HG03025 (cell line): Measurements from ENCODE around the gene POLR2F.

Experiments
- ATAC-seq: cut with Tn5 transposase; IDR thresholded peaks from one replicate; pipeline ENCODE4 v1.9.1; 2021; ENCODE audit warnings: mild to moderate bottlenecking, moderate library complexity; ENCODE audit not compliant: unreplicated experiment, low FRiP score

Gene POLR2F

GRCh38 chr22:37953437-37954179 lies at the start of gene POLR2F, which contains the start of gene C22orf23:
TSS of gene POLR2F (plus strand) at chr22:37953699. CDS start at chr22:37953788, 89 bp downstream.
TSS of gene C22orf23 (minus strand) at chr22:37953601. CDS start at chr22:37953149, 452 bp downstream.
- ATAC-seq: peak; percentile 66

- ATAC-seq: no peak
These were observed 48.6 kb upstream of the POLR2F start for GRCh38 chr22:37904572-37905533.

DNA sequence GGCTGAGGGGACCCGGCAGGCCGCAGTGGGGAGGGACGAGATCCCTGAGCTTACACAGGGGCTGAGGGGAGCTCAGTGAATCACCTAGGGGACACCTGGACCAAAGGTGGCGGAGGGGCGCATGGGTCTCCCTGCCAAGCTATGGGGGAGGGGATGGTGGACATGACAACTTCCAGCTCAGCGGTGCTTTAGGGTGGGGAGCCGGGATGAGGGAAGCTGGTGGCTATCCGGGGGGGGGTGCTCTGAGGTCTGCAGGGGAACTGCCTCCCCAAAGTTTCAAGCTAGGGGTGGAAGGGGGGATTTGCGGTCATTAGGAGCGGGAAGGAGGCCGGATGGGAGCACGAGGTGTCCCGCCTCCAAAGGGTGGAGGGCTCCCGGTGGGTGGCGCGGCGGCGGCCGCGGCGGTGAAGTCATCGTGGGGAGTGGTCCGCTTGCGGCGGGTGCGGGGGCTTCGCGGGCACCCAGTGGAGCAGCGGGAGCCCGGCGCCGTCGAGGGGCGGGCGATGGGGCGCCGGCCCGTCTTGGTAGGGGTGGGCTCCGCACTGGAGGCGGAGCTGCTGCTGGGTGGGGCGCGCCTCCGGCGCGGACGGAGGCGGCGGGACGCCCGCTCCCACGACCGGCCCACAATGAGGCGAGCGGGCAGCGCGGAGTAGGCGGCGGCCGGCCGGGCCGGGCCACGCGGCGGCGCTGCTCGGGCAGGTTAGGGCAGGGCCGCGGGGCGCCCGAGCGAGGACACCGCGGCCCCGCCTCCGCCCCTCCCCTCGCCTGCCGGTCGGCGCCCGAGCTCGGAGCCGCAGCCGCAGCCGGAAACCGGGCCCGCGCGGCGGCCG lies 47.8 kb upstream of the POLR2F start, which contains the start of gene MICALL1:
MICALL1 (plus strand) TSS at position 764 of the 830 bp plus-strand sequence. CDS start 126 bp downstream, outside the sequence.
- no peak for ATAC-seq

- ATAC-seq: no peak
These were observed 47.0 kb upstream of the POLR2F start for GRCh38 chr22:37906364-37907008.

- ATAC-seq: no peak
These were observed 46.2 kb upstream of the POLR2F start for GRCh38 chr22:37907036-37907954.

- no peak for ATAC-seq
These were observed 43.7 kb upstream of the POLR2F start for GRCh38 chr22:37909766-37910165.

GRCh38 chr22:37910890-37911672 lies 42.4 kb upstream of the POLR2F start:
- ATAC-seq: no peak

DNA sequence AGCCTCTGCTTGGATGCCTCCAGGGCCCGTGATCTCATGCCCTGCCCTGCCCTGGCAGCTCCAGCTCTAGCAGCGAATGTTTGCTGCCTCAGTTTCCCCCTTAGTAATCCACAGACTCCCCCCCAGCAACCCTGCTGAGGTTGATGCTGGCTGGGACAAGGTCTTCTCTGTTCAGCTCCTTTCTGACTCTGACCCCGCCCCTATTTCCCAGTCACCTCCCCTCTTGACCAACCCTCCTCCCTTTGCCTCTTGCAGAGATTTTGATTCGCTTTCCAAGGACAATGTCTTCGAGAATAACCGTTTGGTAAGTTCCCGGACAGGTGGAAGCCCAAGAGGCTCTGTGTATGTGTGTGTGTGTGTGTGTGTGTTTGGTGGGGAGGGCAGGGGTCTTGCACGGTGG lies 41.8 kb upstream of the POLR2F start:
- no peak for ATAC-seq

- ATAC-seq: no peak
These were observed 41.3 kb upstream of the POLR2F start for GRCh38 chr22:37912171-37912570.

DNA sequence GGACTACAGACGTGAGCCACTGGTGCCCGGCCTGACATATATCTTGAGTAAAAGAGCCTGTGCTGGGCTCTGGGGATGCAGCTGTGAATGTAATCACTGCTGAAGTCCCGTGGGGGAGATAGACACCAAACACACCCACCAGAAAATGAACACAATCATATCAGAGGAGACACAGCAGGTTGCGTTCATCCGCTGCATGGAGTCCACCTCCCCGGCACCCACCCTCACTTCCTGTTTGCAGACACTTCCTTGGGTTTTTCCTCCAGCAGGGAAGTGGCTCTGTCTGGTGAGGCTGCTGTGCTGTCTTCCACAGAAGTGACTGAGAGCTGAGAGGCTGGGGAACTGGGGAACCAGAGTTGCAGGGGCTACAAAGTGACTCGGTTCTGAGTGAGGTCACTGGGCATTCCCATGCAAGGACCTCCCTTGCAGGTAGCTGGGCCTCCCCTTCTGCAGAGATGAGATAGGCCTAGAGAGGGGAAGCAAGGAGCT lies 40.2 kb upstream of the POLR2F start:
- no peak for ATAC-seq

DNA sequence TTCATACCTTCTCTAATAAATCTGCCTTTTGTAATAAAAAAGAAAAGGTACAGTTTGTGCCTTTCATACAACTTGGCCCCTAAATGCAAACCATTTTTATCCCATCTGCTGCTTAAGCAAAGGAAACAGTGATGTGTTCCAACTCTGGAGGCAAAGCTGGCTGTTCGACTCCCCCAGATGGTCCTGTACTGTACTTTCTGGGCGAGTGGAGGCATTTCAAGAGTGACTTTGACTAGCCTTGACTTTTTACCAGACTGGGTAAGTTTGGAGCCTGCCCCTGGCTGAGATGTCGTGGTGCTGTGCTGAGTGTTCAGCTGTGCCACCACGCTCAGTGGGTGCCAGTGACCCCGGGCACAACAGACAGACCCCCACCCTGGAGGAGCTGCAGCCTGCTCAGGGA lies 37.2 kb upstream of the POLR2F start:
- ATAC-seq: no peak

GRCh38 chr22:37917874-37918548 lies 35.5 kb upstream of the POLR2F start:
- ATAC-seq: no peak

GRCh38 chr22:37918580-37919270 lies 34.8 kb upstream of the POLR2F start:
- no peak for ATAC-seq

DNA sequence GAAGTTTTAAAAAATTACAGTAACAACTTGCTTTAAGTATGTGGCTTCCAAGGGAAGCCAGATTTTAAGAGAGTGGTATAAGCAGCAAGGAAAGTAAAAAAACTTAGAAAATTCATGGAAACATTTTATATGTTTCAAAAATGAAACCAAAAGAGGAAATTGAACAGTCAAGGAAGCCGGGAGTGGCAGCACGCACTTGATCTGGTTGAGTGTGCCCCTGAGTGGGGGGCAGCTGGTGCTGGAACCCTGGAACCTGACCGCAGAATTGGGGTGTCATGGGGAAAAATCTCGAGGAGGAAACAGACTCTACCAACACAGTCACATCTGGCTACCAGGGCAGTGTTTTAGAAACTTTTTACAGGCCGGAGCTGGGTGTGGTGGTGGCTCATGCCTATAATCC lies 33.4 kb upstream of the POLR2F start:
- ATAC-seq: no peak

GRCh38 chr22:37922191-37922590 lies 31.3 kb upstream of the POLR2F start:
- ATAC-seq: no peak

GRCh38 chr22:37923927-37924326 lies 29.6 kb upstream of the POLR2F start:
- no peak for ATAC-seq
